ENCODE measurements around the gene SLC11A2.

The SLC11A2 gene
- total RNA-seq, result 74.3 to 99.6 reads per million in 2 donors

DNA sequence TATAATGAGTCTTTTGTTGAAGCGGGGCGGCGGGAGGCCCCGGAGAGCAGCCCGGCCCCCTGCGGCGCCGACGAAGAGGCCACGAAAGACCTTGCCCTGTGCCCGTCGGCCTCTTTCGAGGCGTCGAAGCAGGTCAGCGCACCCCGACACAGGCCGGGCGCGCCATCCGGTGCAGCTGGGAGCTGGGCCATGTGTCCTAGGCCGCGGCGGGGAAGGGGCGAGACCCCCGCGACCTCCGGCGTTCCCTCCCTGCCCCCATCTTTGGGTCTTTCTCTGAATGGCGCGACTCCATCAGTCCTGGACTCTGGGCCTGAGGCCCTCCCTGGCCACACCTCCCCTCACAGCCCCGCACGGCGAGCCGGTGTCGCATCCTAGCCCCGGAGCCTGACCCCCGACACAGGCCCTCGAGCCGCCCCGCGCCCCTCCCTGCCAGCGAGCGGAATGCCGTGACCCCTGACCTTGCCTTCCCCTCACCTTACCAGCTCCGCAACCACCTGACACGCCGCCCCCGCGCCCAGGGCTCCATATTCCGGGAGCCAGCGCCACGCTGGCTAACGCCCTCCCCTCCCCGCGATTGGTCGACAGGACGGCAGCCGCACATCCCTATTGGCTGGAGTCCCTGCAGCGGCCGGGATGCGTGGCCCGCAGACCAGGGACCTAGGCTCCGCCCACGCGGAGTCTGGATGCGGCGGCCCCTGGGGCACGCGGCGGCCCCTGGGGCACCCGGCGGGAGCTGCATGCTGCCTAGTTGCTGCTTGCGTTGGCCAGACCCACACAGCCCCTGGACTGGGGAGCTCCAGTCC, at the start of gene SLC11A2:
TSS of gene SLC11A2 (minus strand) at position 549 of the 803 bp plus-strand sequence. CDS start 15,656 bp downstream, outside the sequence.
- DNase-seq, result peak; percentile 88

DNA sequence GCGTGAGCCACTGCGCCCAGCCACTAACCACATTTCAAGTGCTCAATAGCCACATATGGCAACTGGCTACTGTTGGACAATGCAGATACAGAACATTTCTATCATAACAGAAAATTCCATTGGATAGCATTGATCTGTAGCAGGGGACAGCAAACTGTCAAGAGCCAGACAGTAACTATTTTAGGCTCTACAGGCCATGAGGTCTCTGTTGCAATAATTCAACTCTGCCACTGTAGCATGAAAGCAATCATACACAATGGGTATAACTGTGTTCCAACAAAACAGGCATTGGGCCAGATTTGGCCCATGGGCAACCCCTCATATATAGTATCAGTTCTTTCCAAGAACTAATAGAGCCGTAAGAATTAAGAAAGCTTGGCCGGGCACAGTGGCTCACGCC, 49.2 kb upstream of the SLC11A2 start:
- no peak for DNase-seq

- no peak for DNase-seq
Observed at GRCh38 chr12:51071663-51072062, 45.5 kb upstream of the SLC11A2 start.

- no peak for DNase-seq
Observed at GRCh38 chr12:51070004-51070403, 43.8 kb upstream of the SLC11A2 start.

DNA sequence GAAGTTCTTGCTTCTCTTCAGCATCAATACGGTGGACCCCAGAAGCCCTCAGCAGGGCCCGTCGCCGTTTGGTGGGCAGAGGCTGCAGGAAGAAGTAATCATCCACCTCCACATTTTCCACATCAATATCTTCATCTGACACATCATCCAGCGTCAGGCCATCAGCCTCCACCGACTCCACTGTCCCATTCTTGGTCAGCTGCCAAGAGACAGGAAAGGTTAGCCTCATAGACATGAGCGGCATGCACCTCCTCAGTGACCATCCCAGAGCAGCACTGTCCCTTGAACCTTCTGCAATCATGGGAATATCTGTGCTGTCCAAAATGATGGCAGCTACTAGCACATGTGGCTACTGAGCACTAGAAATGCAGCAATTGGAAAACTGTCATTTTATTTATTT, 41.6 kb upstream of the SLC11A2 start:
- DNase-seq, result no peak

GRCh38 chr12:51067229-51067628, 41.0 kb upstream of the SLC11A2 start:
- no peak for DNase-seq

GRCh38 chr12:51065530-51065929, 39.3 kb upstream of the SLC11A2 start:
- DNase-seq, result no peak

DNA sequence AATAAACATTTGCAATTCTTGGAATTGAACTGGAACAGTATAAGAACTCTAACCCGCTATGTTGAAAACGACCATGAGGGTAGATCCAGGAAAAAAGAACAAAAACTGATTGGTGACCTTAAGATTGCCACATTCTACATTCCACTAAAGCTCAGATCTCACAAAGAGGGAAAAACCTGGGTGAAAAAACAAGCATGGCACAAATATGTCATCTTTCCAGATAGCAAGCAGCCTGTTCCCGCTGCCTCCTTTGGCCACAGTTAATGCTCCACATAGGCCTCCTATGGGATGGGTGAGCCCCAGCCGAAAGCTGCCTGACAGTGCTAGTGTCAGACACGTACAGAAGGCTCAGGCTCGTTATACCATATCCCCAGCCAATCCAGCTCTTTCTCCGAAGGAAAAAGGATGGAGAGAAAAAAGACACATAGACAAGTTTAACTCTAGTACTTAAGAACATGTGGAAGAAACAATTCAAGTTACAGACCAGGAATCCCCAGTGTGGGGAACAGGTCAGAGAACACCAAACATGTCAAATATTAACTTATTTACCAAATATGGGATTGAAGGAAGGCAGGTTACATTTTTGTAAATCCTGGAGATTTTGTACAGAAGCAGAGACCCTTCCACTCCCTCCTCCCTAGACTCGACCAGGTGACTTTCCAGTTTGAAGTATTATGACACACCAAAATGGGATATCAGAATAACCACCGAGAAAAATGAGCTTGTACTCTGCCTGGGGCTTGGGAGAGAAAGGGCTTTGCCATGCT, 36.6 kb upstream of the SLC11A2 start:
- DNase-seq, result no peak

GRCh38 chr12:51059086-51059485, 32.9 kb upstream of the SLC11A2 start:
- DNase-seq, result no peak

GRCh38 chr12:51056242-51056641, 30.1 kb upstream of the SLC11A2 start:
- no peak for DNase-seq

DNA sequence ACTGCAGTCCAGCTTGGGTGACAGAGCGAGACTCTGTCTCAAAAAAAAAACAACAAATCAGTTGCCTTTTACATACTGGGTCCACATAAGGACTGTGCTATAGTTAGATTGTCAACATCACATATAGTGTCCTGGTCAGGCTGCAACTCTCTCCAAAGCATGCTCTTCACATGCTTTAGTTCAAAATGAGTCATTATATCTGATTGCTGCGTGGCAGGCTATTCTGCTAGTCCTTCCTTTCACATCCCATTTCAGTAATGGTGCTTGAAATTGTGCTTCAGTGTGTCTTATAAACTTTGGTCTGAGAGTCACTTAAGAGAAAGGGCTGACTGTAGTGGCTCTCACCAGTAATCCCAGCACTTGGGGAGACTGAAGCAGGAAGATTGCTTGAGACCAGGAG, 28.9 kb upstream of the SLC11A2 start:
- DNase-seq, result no peak

GRCh38 chr12:51051787-51052186, 25.6 kb upstream of the SLC11A2 start:
- no peak for DNase-seq

GRCh38 chr12:51049525-51049924, 23.3 kb upstream of the SLC11A2 start:
- DNase-seq, result no peak

DNA sequence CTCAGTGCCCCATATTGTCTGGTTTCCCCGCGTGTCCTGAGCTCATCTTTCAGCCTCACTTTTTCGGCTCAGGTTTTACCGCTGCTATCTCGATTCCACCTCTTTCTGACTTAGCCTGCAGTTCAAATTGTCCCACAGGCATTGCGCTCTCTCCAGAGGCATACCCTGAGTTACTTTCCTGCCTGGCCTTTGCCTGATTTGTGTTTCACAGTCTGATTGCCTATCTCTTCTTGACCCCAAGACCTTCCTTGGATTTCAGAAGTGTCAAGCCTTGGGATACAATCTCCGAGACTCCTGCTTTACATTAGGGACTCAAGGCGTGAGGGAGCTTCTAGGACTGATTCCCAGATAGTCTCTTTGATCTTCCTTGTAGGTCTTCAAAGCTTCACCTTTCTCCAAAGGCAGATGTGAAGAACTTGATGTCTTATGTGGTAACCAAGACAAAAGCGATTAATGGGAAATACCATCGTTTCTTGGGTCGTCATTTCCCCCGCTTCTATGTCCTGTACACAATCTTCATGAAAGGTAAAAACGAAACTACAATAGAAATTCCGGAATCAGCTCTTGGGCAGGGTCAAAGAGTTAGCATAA, 22.6 kb upstream of the SLC11A2 start:
- DNase-seq, result no peak

DNA sequence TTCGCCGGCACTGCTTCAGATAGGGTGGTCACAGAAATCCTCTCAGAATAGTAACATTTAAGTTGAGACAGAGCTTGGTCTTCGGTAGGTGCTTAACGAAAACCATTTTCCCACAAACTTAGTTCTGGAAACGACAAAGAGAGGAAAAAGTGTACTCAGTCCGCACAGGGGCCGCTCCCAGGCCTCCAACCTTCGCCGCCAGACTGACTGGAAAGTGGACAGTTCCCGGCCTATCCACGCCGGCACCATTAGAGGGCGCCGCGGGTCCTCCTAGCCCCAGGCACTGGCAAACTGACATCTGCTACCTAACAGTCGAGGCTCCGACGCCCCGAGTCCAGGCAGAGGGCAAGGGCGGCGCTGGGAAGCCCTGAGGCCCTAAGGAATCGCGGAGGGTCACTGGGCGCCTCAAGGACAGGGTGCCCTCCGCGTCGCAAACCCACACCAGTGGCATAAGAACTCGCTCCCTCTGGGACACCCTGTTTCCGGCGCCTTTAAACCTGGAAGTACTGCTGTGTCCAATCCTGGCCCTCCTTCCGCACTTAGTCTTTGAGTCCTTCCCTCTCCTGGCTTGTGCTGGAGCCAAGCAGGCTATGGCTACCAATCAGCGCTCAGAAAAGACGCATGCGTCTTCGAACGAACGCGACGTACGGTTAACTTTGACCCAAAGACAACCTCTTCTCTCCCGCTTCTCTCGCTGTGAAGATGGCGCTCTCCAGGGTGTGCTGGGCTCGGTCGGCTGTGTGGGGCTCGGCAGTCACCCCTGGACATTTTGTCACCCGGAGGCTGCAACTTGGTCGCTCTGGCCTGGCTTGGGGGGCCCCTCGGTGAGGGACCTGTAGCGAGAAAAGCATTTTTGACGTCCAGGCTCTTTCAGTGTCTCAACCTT, 21.7 kb upstream of the SLC11A2 start, which contains the start of gene LETMD1:
TSS of gene LETMD1 (plus strand) at position 673 of the 886 bp plus-strand sequence. CDS start at position 703, 30 bp downstream.
- DNase-seq, result peak; percentile 60

GRCh38 chr12:51036279-51036678, 10.1 kb upstream of the SLC11A2 start:
- DNase-seq, result no peak

DNA sequence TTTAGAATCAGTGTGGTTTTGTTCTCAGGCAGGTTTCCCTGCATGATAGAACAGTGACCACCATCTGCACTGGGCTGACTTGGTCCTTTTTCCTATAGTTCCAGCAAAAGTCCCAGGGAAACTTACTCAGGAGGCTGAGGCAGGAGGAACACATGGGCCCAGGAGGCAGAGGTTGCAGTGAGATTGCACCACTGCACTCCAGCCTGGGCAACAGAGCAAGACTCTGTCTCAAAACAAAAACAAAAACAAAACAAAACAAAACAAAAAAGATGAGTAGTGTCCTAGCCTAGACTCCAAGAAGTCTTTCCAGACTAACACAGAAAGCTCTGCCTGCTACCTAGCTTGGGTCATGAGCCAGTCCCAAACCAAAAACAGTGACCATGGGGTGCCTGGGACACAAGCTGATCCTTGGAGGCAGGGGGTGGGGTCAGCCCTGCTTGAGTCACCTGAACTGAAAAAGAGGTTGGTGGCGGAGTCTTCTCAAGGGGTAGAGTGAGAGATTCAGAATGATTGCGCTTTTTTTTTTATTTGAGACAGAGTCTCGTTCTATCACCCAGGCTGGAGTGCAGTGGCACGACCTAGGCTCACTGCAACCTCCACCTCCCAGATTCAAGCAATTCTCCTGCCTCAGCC, 7.4 kb upstream of the SLC11A2 start:
- DNase-seq, result no peak

DNA sequence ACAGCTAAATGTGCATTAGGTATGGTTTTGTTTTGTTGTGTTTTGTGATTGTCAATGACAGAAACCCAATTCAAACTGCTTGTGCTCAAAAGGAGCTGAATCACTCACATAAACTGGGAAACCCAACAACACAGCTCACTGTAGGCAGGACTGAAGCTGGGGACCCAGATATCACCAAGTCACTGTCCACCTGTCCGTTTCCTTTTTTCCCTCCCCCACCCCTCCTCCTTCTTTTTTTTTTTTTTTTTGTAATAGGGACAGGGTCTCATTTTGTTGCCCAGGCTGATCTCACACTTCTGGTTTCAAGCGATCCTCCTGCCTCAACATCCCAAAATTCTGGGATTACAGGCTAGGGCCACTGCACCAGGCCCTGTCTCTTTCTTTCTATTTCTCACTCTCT, 6.9 kb upstream of the SLC11A2 start:
- DNase-seq, result no peak

GRCh38 chr12:51028813-51029150, 2.6 kb upstream of the SLC11A2 start:
- DNase-seq, result no peak

DNA sequence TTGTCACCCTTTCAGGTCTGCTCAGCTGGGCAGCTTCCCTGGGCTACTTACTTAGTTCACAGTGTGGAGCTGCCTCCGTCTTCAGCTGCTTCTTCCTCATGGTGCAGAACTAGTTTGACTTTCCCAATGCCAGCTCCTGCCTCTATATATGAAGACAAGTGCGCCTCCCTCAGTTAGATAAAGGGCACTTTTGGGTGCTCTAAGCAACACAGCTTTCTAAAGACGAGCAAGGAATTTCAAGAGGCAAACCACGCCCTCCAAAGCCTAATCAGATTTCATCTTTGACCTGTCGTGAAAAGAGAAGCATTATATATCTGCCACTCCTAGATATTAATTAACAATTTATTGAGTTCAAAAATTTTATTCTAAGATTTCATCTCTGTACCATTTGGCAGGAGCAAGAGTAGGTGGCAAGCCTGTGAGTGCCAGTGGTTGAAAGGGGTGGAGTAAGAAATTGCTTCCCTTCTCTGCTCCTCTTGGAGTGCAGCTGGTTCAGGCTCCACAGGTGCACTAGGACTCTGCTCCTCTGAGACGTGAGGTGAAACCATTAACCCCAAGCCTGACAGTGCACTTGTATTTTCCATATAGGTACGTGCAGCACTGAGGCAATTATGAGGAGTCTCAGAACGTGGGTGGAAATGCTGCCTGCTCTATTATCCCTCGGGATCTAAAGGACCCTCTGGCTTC, 2.1 kb upstream of the SLC11A2 start:
- DNase-seq, result no peak

DNA sequence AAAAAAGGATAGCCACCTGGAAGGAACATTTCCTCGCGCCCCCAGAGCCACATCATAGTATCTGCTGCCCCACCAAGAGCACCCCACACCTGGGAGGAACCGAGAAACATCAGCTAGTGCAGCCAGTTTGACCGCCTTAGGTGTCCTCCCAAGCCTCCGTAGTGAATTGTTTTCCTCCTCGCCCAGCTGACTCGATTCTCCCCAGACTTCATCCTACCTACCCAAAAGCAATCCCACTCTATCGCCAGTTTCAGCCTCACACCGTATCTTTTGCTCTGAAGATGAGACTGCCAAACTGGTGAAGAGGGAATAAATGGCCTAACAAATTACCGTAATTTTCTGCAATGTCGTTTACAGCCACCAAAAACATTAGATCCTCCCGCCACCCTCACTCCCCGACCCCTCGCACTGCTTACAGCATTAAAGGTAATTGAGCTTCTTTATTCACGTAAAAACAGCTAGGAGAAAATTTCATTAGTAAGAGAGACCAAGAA, 1.2 kb upstream of the SLC11A2 start:
- DNase-seq, result no peak

All from activated gamma-delta T cell (primary cell).